ENCODE data around the gene ADH1B.

DNA sequence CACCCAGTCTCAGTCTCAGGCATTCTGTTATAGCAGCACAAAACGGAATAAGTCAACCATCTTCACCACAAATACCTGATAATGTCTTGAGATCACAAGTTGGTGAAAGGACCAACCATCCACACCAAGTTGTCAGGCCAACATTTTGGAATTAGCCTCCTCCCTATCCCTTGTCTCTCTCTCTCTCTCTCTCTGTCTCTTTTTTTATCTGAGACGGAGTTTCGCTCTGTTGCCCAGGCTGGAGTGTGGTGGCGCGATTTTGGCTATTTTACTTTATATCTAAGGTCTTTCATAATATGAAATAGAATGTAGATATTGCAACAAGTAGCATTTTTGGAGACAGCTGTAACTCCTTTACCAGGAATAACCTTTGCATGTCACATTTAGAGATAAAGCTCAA is 46.2 kb downstream of the ADH1B start:
- TF ChIP-seq TAF1 (IDR thresholded peaks at IDR 0.05; ENCODE audit: borderline replicate concordance, low read depth, low read length) (no peak), ZSCAN29 (IDR thresholded peaks at IDR 0.05) (no peak), NBN (IDR thresholded peaks at IDR 0.05) (no peak), FOS (IDR thresholded peaks at IDR 0.05; ENCODE audit: borderline replicate concordance, extremely low read depth, insufficient read length) (no peak), YBX1 (IDR thresholded peaks at IDR 0.05) (no peak), CHD2 (IDR thresholded peaks at IDR 0.05; ENCODE audit: borderline replicate concordance, low read depth, low read length) (no peak), POLR2A (IDR thresholded peaks at IDR 0.05; ENCODE audit: low read depth, low read length) (no peak), CTCF (IDR thresholded peaks at IDR 0.05 in 2 of 3, conservative IDR thresholded peaks at IDR 0.05 in 1 of 3; ENCODE audit: control insufficient read depth in 2 of 3, extremely low read depth in 1 of 3, insufficient read depth in 1 of 3, low read depth in 3 of 3, low read length in 3 of 3) (no peak), SP1 (IDR thresholded peaks at IDR 0.05; ENCODE audit: low read depth, low read length) (no peak)

All from GM12878 (cell line).